Measurements from ENCODE around the gene MSN. TPM values are rescaled to one million over a fixed set of nuclear protein-coding genes. Genes with fewer than 3 reads are reported as not detected.
"Not testable (repeated sequence)": the region's sequence is repeated elsewhere in the genome, so short reads cannot be mapped to it uniquely, and the experiment has no call there.

MSN gene
- total RNA-seq, 2 experiments from 2014 or later = 483 to 487 TPM

DNA sequence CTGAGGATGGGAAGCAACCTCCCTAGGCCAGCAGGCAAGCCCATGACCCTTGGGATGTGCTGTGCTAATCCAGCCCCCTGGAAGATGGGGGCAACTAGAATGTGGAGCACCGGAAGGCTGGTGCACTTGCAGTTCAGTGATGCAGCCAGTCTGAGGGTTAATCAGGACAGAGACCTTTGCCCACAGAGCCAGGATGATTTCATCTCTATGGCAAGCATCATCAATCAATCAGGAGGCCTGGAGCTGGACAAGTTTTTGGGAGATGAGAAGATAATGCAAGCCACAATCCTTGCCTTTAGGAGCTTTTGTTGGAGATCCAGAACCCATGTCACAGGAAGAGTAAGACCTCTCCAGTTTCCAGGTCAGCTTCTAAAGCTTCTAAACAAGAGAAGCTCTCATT is 15.4 kb upstream of the MSN start:
- no peak for ATAC-seq (ENCODE audit: low read depth)
- Mint-ChIP-seq H3K9me3 (no peaks in the 10 kb centered on the region), H3K36me3 (peaks cover 2% of the 10 kb centered on the region), H3K27ac (no peak overlapping the region), H3K4me3 (no peak overlapping the region), H3K27me3 (no peaks in the 10 kb centered on the region), H3K4me1 (peaks cover 14% of the 10 kb centered on the region)
- POLR2A ChIA-PET = no interaction called here
- no peak for DNase-seq

DNA sequence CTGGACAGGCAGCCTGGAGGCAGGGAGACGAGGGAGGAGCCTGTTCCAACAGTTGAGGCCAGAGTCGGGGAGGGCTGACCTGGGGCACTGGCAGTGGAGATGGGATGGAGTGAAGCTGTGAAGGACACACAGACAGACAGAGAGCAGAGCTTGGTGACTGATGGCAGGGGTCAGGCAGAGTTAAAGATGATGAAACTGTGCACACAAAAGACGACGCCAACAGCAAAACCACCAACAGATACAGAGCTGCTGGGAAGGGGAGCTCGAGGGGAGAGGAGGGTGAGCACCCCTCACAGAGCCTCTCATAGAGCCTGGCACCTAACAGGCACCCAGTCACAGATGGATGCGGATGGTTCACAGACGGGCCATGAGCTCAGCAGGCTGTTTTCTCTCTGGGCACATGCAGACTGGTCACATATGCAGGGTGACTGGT is 10.4 kb upstream of the MSN start:
- not testable (repeated sequence) for H3K36me3 Mint-ChIP-seq, H3K27me3 Mint-ChIP-seq, H3K9me3 Mint-ChIP-seq
- H3K27ac Mint-ChIP-seq = peak overlapping the region; percentile 94
- DNase-seq (peak; percentile 28), ATAC-seq (ENCODE audit: low read depth) (peak; percentile 23)
- peak overlapping the region; percentile 82 for H3K4me3 Mint-ChIP-seq
- POLR2A ChIA-PET = interaction anchor here (1.1 to 1.6 kb wide), 3 partner anchors 10 to 56 kb away, joined by 3 to 7 read pairs (median 5); partner anchors contain the start of gene MSN
- peaks cover 19% of the 10 kb centered on the region for H3K4me1 Mint-ChIP-seq

DNA sequence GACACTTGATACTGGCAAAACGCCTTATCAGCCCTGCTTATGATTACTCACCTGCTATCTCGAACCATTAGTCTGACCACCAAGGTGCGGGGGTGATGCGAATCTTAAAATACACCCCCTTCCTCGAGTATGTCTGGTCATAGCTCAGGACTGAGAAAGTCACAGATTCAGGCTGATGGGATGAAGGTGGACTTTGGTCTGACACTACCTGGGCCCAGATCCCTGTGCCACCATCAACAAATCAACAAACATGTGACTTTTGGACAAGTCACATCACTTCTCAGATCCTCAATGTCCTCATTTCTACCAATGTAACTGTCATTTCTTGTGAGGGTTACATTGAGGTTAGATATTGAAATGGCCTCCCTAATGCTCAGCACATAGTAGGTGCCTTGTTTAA is 9.8 kb upstream of the MSN start:
- Mint-ChIP-seq H3K9me3 (no peaks in the 10 kb centered on the region), H3K27me3 (no peaks in the 10 kb centered on the region), H3K27ac (peak overlapping the region; percentile 30), H3K36me3 (peaks cover 12% of the 10 kb centered on the region), H3K4me1 (peaks cover 19% of the 10 kb centered on the region), H3K4me3 (no peak overlapping the region)
- no peak for DNase-seq
- POLR2A ChIA-PET = interaction anchor here (1.5 to 1.6 kb wide), 2 partner anchors 9 to 15 kb away, joined by 3 to 7 read pairs; partner anchors contain the start of gene MSN
- ATAC-seq (ENCODE audit: low read depth) = no peak

- ATAC-seq (ENCODE audit: low read depth) (no peak), DNase-seq (no peak)
- peaks cover 1% of the 10 kb centered on the region for H3K9me3 Mint-ChIP-seq
- H3K4me3 Mint-ChIP-seq = no peak overlapping the region
- H3K36me3 Mint-ChIP-seq = peaks cover 12% of the 10 kb centered on the region
- POLR2A ChIA-PET = interaction anchor here (1.0 to 1.6 kb wide), 3 partner anchors 9 to 34 kb away, joined by 3 to 7 read pairs (median 3); partner anchors contain the start of gene MSN
- H3K27ac Mint-ChIP-seq = no peak overlapping the region
- H3K4me1 Mint-ChIP-seq = peaks cover 20% of the 10 kb centered on the region
- no peaks in the 10 kb centered on the region for H3K27me3 Mint-ChIP-seq
These were observed 9.2 kb upstream of the MSN start for GRCh38 chrX:65658229-65658628.

GRCh38 chrX:65667157-65667502 is 324 bp upstream of the MSN start:
- H3K27ac Mint-ChIP-seq = peak overlapping the region; percentile 84
- ATAC-seq (ENCODE audit: low read depth) (no peak), DNase-seq (no peak)
- no peaks in the 10 kb centered on the region for H3K27me3 Mint-ChIP-seq
- POLR2A ChIA-PET = interaction anchor here (0.7 to 2.9 kb wide), 6 partner anchors 10 to 70 kb away, joined by 3 to 28 read pairs (median 5); no protein-coding TSS in a partner anchor
- H3K4me1 Mint-ChIP-seq = peaks cover 24% of the 10 kb centered on the region
- H3K4me3 Mint-ChIP-seq = peak overlapping the region; percentile 78
- H3K36me3 Mint-ChIP-seq = peaks cover 31% of the 10 kb centered on the region
- H3K9me3 Mint-ChIP-seq = peaks cover 3% of the 10 kb centered on the region

GRCh38 chrX:65668377-65669310 is 1.2 kb downstream of the MSN start:
- Mint-ChIP-seq H3K27ac (peak overlapping the region; percentile 93), H3K27me3 (no peaks in the 10 kb centered on the region), H3K4me3 (peak overlapping the region; percentile 94), H3K9me3 (no peaks in the 10 kb centered on the region), H3K36me3 (peaks cover 32% of the 10 kb centered on the region), H3K4me1 (peaks cover 31% of the 10 kb centered on the region)
- ATAC-seq (ENCODE audit: low read depth) = peak; percentile 51
- POLR2A ChIA-PET = interaction anchor here (0.8 to 2.9 kb wide), 9 partner anchors 10 to 346 kb away, joined by 3 to 28 read pairs (median 5); no protein-coding TSS in a partner anchor
- DNase-seq = peak; percentile 55

- POLR2A ChIA-PET = interaction anchor here (1.0 to 1.7 kb wide), 2 partner anchors 27 to 75 kb away, joined by 3 to 7 read pairs; no protein-coding TSS in a partner anchor
- Mint-ChIP-seq H3K4me3 (peak overlapping the region; percentile 94), H3K4me1 (peaks cover 49% of the 10 kb centered on the region), H3K9me3 (no peaks in the 10 kb centered on the region), H3K36me3 (peaks cover 47% of the 10 kb centered on the region), H3K27ac (peak overlapping the region; percentile 86), H3K27me3 (no peaks in the 10 kb centered on the region)
- DNase-seq = no peak
- ATAC-seq (ENCODE audit: low read depth) = no peak
These were observed 3.8 kb downstream of the MSN start for GRCh38 chrX:65671286-65671685.

DNA sequence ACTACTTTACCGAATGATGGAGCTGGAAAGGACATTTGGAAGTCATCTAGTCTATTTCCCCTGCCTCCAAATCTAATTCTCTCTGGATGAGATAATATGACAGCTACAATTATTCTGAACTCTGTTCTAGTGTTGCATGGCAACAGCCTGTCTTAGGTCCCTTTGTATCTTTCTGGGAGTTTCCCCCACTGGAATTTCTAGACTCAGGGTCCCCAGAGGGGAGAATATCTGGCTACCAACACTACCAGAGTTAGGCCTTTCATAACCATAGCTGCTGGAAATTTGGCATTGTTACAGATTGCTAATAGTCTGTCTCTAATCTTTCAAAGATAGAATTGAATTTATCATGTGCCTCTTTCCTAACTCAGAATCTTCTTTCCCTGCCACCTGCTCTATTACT is 4.5 kb downstream of the MSN start:
- Mint-ChIP-seq H3K36me3 (peaks cover 51% of the 10 kb centered on the region), H3K4me3 (peak overlapping the region; percentile 94), H3K4me1 (peaks cover 48% of the 10 kb centered on the region), H3K9me3 (no peaks in the 10 kb centered on the region), H3K27ac (peak overlapping the region; percentile 86), H3K27me3 (no peaks in the 10 kb centered on the region)
- POLR2A ChIA-PET = interaction anchor here (1.0 to 1.7 kb wide), 2 partner anchors 14 to 26 kb away, joined by 3 to 7 read pairs; no protein-coding TSS in a partner anchor
- no peak for ATAC-seq (ENCODE audit: low read depth)
- DNase-seq = no peak

GRCh38 chrX:65673857-65674203 is 6.4 kb downstream of the MSN start:
- no peak for ATAC-seq (ENCODE audit: low read depth)
- POLR2A ChIA-PET = interaction anchor here (1.2 to 2.5 kb wide), 3 partner anchors 11 to 24 kb away, joined by 3 to 10 read pairs (median 10); no protein-coding TSS in a partner anchor
- no peak for DNase-seq
- H3K27me3 Mint-ChIP-seq = no peaks in the 10 kb centered on the region
- peak overlapping the region; percentile 94 for H3K4me3 Mint-ChIP-seq
- H3K4me1 Mint-ChIP-seq = peaks cover 59% of the 10 kb centered on the region
- peak overlapping the region; percentile 80 for H3K27ac Mint-ChIP-seq
- no peaks in the 10 kb centered on the region for H3K9me3 Mint-ChIP-seq
- H3K36me3 Mint-ChIP-seq = peaks cover 51% of the 10 kb centered on the region

DNA sequence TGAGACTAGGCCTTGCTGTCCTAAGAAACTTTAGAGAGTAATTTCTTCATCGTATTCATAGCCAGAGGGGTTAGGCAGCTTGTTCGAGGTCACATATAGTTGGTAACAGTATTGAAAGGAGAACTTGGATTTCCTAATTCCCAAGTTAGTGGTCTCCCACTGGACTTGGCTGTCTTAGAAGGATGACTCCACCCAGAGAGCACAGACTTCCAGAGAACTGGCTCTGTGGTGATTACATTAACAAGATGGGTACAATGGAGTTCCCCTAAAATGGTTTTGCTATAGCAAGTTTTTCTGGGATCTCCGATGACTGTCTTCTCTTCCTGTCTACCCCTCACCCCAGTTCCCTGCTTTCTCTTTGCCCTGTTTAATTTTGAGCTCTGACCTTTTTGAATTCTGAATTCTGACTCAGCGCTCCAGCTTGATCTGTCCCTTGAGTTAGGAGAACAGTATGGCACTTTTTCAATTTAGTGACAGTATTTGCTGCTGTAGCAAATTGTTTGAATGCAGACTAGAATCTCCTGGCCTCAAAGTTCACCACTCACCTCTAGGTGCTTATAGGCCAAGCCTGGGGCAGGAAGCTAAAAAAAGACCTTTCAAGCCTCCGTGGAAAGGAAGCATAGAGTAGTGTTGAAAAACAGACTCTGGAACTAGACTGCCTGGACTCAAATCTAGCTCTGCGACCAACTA is 6.9 kb downstream of the MSN start:
- peak overlapping the region; percentile 93 for H3K27ac Mint-ChIP-seq
- POLR2A ChIA-PET = interaction anchor here (1.0 to 2.5 kb wide), 3 partner anchors 10 to 24 kb away, joined by 4 to 10 read pairs (median 10); no protein-coding TSS in a partner anchor
- peaks cover 50% of the 10 kb centered on the region for H3K36me3 Mint-ChIP-seq
- peaks cover 64% of the 10 kb centered on the region for H3K4me1 Mint-ChIP-seq
- no peaks in the 10 kb centered on the region for H3K27me3 Mint-ChIP-seq
- no peaks in the 10 kb centered on the region for H3K9me3 Mint-ChIP-seq
- peak overlapping the region; percentile 94 for H3K4me3 Mint-ChIP-seq
- ATAC-seq (ENCODE audit: low read depth) (peak; percentile 75), DNase-seq (no peak)

DNA sequence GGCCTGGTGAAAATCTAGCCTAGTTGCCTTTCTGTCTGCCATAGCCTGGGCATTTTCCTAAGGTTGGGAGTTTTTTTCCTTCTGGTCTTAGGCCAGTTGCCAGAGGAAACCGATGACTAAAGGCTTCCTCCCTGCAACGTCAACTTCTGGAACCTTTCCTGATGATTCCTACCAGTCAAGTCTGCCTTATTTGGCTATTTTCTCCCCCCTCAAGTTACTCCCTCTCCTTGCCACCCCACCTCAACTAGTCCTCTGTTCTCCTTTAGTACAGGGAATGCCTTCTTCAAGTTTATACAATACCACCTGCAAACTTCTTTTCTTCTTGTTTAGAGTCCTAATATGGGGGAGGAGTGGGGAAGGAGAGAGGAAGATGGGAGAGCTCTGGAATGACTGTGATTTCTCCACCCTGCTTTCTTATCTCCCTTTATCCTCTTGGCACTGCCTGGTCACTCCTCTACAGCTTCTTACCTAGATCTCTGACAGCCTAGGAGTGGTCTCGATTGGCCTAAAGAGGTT is 10.6 kb downstream of the MSN start:
- POLR2A ChIA-PET = no interaction called here
- H3K27me3 Mint-ChIP-seq = no peaks in the 10 kb centered on the region
- ATAC-seq (ENCODE audit: low read depth) (no peak), DNase-seq (no peak)
- peaks cover 38% of the 10 kb centered on the region for H3K36me3 Mint-ChIP-seq
- H3K9me3 Mint-ChIP-seq = no peaks in the 10 kb centered on the region
- H3K4me3 Mint-ChIP-seq = peak overlapping the region; percentile 40
- H3K4me1 Mint-ChIP-seq = peaks cover 66% of the 10 kb centered on the region
- peak overlapping the region; percentile 58 for H3K27ac Mint-ChIP-seq

DNA sequence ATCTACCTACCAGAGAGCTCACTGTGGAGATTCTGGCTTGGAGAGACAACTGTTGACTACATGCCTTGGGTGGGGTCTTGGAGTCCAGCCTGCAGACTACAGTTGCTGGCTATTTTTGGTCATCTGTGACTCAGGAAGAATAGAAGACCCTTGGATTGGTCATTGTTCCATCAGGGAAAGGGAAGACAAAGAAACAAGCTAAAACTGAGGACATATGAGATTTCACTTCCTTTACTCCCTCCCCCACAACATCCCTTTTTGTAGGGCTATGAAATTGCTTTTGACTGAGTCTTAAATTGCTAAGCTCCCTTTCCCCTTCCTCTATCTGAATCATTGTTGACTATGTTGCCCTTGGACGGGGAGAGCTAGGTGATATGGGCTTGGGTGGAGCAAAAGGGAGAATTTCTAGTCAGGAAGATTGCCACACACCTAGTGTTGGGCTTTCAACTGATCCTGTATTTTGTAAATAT is 11.7 kb downstream of the MSN start:
- no peak for ATAC-seq (ENCODE audit: low read depth)
- Mint-ChIP-seq H3K4me3 (peak overlapping the region; percentile 52), H3K36me3 (peaks cover 36% of the 10 kb centered on the region), H3K27me3 (no peaks in the 10 kb centered on the region), H3K9me3 (no peaks in the 10 kb centered on the region), H3K4me1 (peaks cover 64% of the 10 kb centered on the region), H3K27ac (peak overlapping the region; percentile 79)
- DNase-seq = no peak
- POLR2A ChIA-PET = interaction anchor here (1.2 to 1.6 kb wide), 2 partner anchors 11 to 18 kb away, joined by 4 to 5 read pairs; no protein-coding TSS in a partner anchor

GRCh38 chrX:65681810-65682209 is 14.4 kb downstream of the MSN start:
- no peak overlapping the region for H3K27ac Mint-ChIP-seq
- H3K27me3 Mint-ChIP-seq = no peaks in the 10 kb centered on the region
- H3K36me3 Mint-ChIP-seq = peaks cover 21% of the 10 kb centered on the region
- H3K4me3 Mint-ChIP-seq = no peak overlapping the region
- H3K9me3 Mint-ChIP-seq = no peaks in the 10 kb centered on the region
- DNase-seq (no peak), ATAC-seq (ENCODE audit: low read depth) (no peak)
- POLR2A ChIA-PET = interaction anchor here (1.5 kb wide), 1 partner anchor 13 kb away, joined by 5 read pairs; no protein-coding TSS in a partner anchor
- H3K4me1 Mint-ChIP-seq = peaks cover 67% of the 10 kb centered on the region
